ENCODE data around the gene PIK3C2A.

The PIK3C2A gene

GRCh38 chr11:17224727-17225126, 16.9 kb upstream of the PIK3C2A start:
- TF ChIP-seq CTCF (IDR thresholded peaks at IDR 0.05), result no peak
- no peak overlapping the region for H3K27ac ChIP-seq
- H3K4me3 ChIP-seq, result no peak overlapping the region
- DNase-seq (ENCODE audit: low spot score), result no peak

- no peak for TF ChIP-seq CTCF (IDR thresholded peaks at IDR 0.05)
- no peak for DNase-seq (ENCODE audit: low spot score)
- Histone ChIP-seq H3K4me3 (no peak overlapping the region), H3K27ac (no peak overlapping the region)
These were observed 14.2 kb upstream of the PIK3C2A start for GRCh38 chr11:17221968-17222367.

DNA sequence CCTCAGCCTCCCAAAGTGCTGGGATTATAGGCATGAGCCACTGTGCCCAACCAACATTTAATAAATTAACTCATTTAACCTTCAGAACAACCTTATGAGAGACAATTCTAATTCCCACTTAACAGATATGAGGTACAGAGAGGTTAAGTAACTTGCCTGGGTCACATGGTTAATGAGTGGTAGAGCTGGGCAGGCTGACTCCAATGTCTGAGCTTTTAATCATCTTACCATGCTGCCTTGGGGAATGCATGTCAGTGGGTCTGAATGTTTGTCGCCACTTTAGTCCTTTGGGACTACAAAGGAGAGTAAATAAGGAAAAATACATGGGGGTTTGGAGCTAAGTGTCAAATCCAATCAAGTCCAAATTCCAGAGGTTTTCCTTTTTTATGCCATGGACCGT, 11.2 kb upstream of the PIK3C2A start:
- Histone ChIP-seq H3K4me3 (no peak overlapping the region), H3K27ac (no peak overlapping the region)
- DNase-seq (ENCODE audit: low spot score), result no peak
- TF ChIP-seq CTCF (IDR thresholded peaks at IDR 0.05), result no peak

GRCh38 chr11:17218403-17218802, 10.6 kb upstream of the PIK3C2A start:
- DNase-seq (ENCODE audit: low spot score), result no peak
- no peak overlapping the region for H3K27ac ChIP-seq
- TF ChIP-seq CTCF (IDR thresholded peaks at IDR 0.05), result no peak
- H3K4me3 ChIP-seq, result no peak overlapping the region

DNA sequence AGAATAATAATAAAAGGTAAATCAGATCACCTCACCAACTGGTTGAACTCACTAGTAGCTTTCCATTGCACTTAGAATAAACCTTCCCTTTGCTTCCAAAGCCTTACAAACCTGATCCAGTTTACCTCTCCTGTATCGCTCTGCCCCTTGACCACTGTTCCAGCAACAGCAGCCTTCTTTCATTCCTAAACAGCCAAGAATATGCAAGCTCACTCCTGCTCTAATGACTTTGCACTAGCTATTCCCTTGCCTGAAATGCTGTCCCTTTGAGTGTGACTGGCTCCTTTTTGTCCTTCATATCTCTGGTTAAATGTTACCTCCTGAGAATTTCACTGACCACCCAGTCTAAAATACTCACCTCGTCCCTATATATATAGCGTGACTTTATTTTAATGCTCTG, 9.6 kb upstream of the PIK3C2A start:
- no peak for TF ChIP-seq CTCF (IDR thresholded peaks at IDR 0.05)
- DNase-seq (ENCODE audit: low spot score), result no peak
- H3K27ac ChIP-seq, result no peak overlapping the region
- no peak overlapping the region for H3K4me3 ChIP-seq

GRCh38 chr11:17214338-17214737, 6.6 kb upstream of the PIK3C2A start:
- no peak for TF ChIP-seq CTCF (IDR thresholded peaks at IDR 0.05)
- Histone ChIP-seq H3K4me3 (no peak overlapping the region), H3K27ac (no peak overlapping the region)
- DNase-seq (ENCODE audit: low spot score), result no peak

DNA sequence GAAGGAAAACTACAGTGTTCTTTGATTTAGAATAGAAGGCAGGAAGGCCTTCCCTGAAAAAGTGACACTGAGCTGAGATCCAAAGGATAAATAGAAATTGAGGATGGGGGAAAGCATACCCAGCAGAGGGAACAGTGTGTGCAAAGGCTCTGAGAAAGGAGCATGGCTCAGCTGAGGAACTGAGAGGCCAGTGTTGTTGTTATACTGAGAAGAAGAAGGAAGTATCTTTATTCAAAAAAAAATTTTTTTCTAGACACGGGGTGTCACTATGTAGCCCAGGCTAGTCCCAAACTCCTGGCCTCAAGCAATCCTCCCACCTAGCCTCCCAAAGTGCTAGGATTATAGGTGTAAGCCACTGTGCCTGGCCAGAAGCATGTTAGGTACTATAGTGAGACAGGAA, 3.5 kb upstream of the PIK3C2A start:
- DNase-seq (ENCODE audit: low spot score), result no peak
- Histone ChIP-seq H3K27ac (no peak overlapping the region), H3K4me3 (no peak overlapping the region)
- no peak for TF ChIP-seq CTCF (IDR thresholded peaks at IDR 0.05)

Data from coronary artery (tissue), 2 donors.